ENCODE results near the gene LIPK.

LIPK gene

GRCh38 chr10:88676283-88677060 is 29.6 kb upstream of the LIPK start:
- no peaks in the 10 kb centered on the region for H3K4me1 ChIP-seq (ENCODE audit: control insufficient read depth in 1 of 2, insufficient read depth in 1 of 2, low read depth in 1 of 2, low read length in 1 of 2)
- TF ChIP-seq CTCF (IDR thresholded peaks at IDR 0.05): no peak

GRCh38 chr10:88680958-88681357 is 25.1 kb upstream of the LIPK start:
- H3K9me3 ChIP-seq: no peaks in the 10 kb centered on the region
- no peaks in the 10 kb centered on the region for H3K36me3 ChIP-seq
- no peak overlapping the region for H3K4me3 ChIP-seq (ENCODE audit: low read depth in 1 of 2, low read length in 1 of 2)
- H3K4me1 ChIP-seq (ENCODE audit: control insufficient read depth in 1 of 2, insufficient read depth in 1 of 2, low read depth in 1 of 2, low read length in 1 of 2): no peaks in the 10 kb centered on the region
- H3K27ac ChIP-seq: no peak overlapping the region
- TF ChIP-seq CTCF (IDR thresholded peaks at IDR 0.05): no peak
- H3K27me3 ChIP-seq: no peaks in the 10 kb centered on the region

More at GRCh38 chr10:88676283-88677060, 29.6 kb upstream of the LIPK start:
- H3K4me3 ChIP-seq (ENCODE audit: low read depth in 1 of 2, low read length in 1 of 2): no peak overlapping the region
- H3K36me3 ChIP-seq: no peaks in the 10 kb centered on the region
- no peaks in the 10 kb centered on the region for H3K9me3 ChIP-seq
- H3K27ac ChIP-seq: no peak overlapping the region
- H3K27me3 ChIP-seq: no peaks in the 10 kb centered on the region

GRCh38 chr10:88682491-88682890 is 23.6 kb upstream of the LIPK start:
- no peak overlapping the region for H3K27ac ChIP-seq
- no peak for TF ChIP-seq CTCF (IDR thresholded peaks at IDR 0.05)
- H3K4me3 ChIP-seq (ENCODE audit: low read depth in 1 of 2, low read length in 1 of 2): no peak overlapping the region
- no peaks in the 10 kb centered on the region for H3K9me3 ChIP-seq
- no peaks in the 10 kb centered on the region for H3K27me3 ChIP-seq
- H3K4me1 ChIP-seq (ENCODE audit: control insufficient read depth in 1 of 2, insufficient read depth in 1 of 2, low read depth in 1 of 2, low read length in 1 of 2): no peaks in the 10 kb centered on the region
- no peaks in the 10 kb centered on the region for H3K36me3 ChIP-seq

GRCh38 chr10:88687853-88688467 is 18.1 kb upstream of the LIPK start:
- H3K27ac ChIP-seq: no peak overlapping the region
- no peaks in the 10 kb centered on the region for H3K36me3 ChIP-seq
- no peaks in the 10 kb centered on the region for H3K9me3 ChIP-seq
- no peaks in the 10 kb centered on the region for H3K4me1 ChIP-seq (ENCODE audit: control insufficient read depth in 1 of 2, insufficient read depth in 1 of 2, low read depth in 1 of 2, low read length in 1 of 2)
- TF ChIP-seq CTCF (IDR thresholded peaks at IDR 0.05): peak; percentile 51
- no peak overlapping the region for H3K4me3 ChIP-seq (ENCODE audit: low read depth in 1 of 2, low read length in 1 of 2)
- peaks cover 8% of the 10 kb centered on the region for H3K27me3 ChIP-seq

GRCh38 chr10:88689366-88689765 is 16.7 kb upstream of the LIPK start:
- Histone ChIP-seq H3K27me3 (peaks cover 8% of the 10 kb centered on the region), H3K9me3 (no peaks in the 10 kb centered on the region), H3K36me3 (no peaks in the 10 kb centered on the region), H3K4me1 (ENCODE audit: control insufficient read depth in 1 of 2, insufficient read depth in 1 of 2, low read depth in 1 of 2, low read length in 1 of 2) (no peaks in the 10 kb centered on the region), H3K27ac (no peak overlapping the region), H3K4me3 (ENCODE audit: low read depth in 1 of 2, low read length in 1 of 2) (no peak overlapping the region)
- TF ChIP-seq CTCF (IDR thresholded peaks at IDR 0.05): no peak

Data from neutrophil (primary cell).